DMS79 (cell line): ENCODE measurements around the gene HOXB3.

Source experiments
- DNase-seq: peaks from one replicate; lab custom pipeline; 2025; lab: John Stamatoyannopoulos, UW

Gene HOXB3

GRCh38 chr17:48625495-48626244 lies 35.6 kb upstream of the HOXB3 start:
- no peak for DNase-seq

GRCh38 chr17:48624544-48625494 lies 34.8 kb upstream of the HOXB3 start:
- peak; percentile 13 for DNase-seq

GRCh38 chr17:48624118-48624517 lies 34.1 kb upstream of the HOXB3 start:
- no peak for DNase-seq

- DNase-seq = no peak
Measured at GRCh38 chr17:48623583-48623982, 33.5 kb upstream of the HOXB3 start.

GRCh38 chr17:48622857-48623256 lies 32.8 kb upstream of the HOXB3 start:
- no peak for DNase-seq

GRCh38 chr17:48621410-48622392 lies 31.7 kb upstream of the HOXB3 start:
- no peak for DNase-seq

GRCh38 chr17:48620461-48621139 lies 30.6 kb upstream of the HOXB3 start:
- no peak for DNase-seq

- no peak for DNase-seq
Measured at GRCh38 chr17:48619826-48620449, 29.9 kb upstream of the HOXB3 start.

GRCh38 chr17:48618256-48618896 lies 28.3 kb upstream of the HOXB3 start:
- DNase-seq = peak; percentile 40

GRCh38 chr17:48617471-48618255 lies 27.6 kb upstream of the HOXB3 start:
- DNase-seq = no peak

GRCh38 chr17:48616717-48617470 lies 26.9 kb upstream of the HOXB3 start:
- no peak for DNase-seq

- no peak for DNase-seq
Measured at GRCh38 chr17:48615963-48616716, 26.1 kb upstream of the HOXB3 start.

GRCh38 chr17:48615047-48615962 lies 25.3 kb upstream of the HOXB3 start, which contains the start of gene HOXB8:
Gene HOXB8 (minus strand): TSS chr17:48615292. CDS start chr17:48614704, 588 bp downstream.
- no peak for DNase-seq

GRCh38 chr17:48613862-48614694 lies 24.0 kb upstream of the HOXB3 start:
- DNase-seq = no peak

GRCh38 chr17:48612854-48613691 lies 23.0 kb upstream of the HOXB3 start:
- peak; percentile 25 for DNase-seq
